Measurements from ENCODE around the gene VAMP7. TPM values are rescaled to one million over a fixed set of nuclear protein-coding genes. Genes with fewer than 3 reads are reported as not detected.
"Not testable (repeated sequence)": the region's sequence is repeated elsewhere in the genome, so short reads cannot be mapped to it uniquely, and the experiment has no call there.

The VAMP7 gene
- total and polyA plus RNA-seq, 2 of the 13 experiments (the other 11 are each of a cell fraction or from before 2014, with no cell fraction given): 13.4 to 20.7 TPM

DNA sequence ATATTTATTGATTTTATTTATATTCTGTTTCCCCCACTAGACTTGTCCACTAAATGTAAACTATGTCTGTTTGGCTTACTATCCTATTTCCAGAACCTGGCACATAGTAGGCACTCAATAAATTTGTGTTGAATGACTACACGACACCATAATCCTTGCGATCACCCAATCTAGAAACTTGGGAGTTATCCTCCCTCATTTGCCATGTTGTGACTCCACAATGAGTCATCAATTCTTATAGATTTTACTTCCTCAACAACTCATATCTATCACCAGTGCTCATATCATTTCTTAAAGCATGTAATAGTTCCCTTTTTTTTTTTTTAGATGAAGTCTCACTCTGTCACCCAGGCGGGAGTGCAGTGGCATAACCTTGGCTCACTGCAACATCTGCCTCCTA lies 39.9 kb upstream of the VAMP7 start:
- H3K9ac ChIP-seq (ENCODE audit: insufficient read depth, low read depth, low read length): no peak overlapping the region
- no peak for TF ChIP-seq SRSF1 (optimal IDR thresholded peaks at IDR 0.05; ENCODE audit: low read depth, low read length)
- TF ChIP-seq HMGXB3 (CRISPR knock-in tag; IDR thresholded peaks at IDR 0.05; ENCODE audit: borderline replicate concordance): no peak
- H3K9me3 ChIP-seq (ENCODE audit: low read length): peaks cover 69% of the 10 kb centered on the region
- ChIA-PET CTCF (ENCODE audit: low intra/inter-chr PET ratio, low total read pairs) (no interaction called here), POLR2A (no interaction called here)
- no peak overlapping the region for H3K4me2 ChIP-seq (ENCODE audit: low read depth, low read length)
- no peak overlapping the region for H3K4me3 ChIP-seq (replicated peaks in 1 of 3; ENCODE audit: insufficient read depth in 1 of 3, low read depth in 2 of 3, low read length in 3 of 3)
- no TSS peak for BruUV-seq (replicated peaks)
- FAIRE-seq: no peak
- in situ Hi-C loops (cut with HindIII; ENCODE audit: extremely low pct_ligation_motif_present, low pct_unique_long_range_greater_than_20kb) (no loop called here), intact Hi-C loops (cut with micrococcal nuclease; ENCODE audit: unreplicated experiment) (no loop called here)
- no peaks in the 10 kb centered on the region for H3K79me2 ChIP-seq (ENCODE audit: insufficient read depth, low read length)
- no peak overlapping the region for H2AFZ ChIP-seq (ENCODE audit: low read length)
- H3K4me1 ChIP-seq (ENCODE audit: insufficient read depth, low read length): no peaks in the 10 kb centered on the region
- no peak for ATAC-seq
- no peak for DNase-seq (ENCODE audit: low spot score)
- H3K27ac ChIP-seq (ENCODE audit: extremely low read length, insufficient read depth, low read length): no peak overlapping the region
- no peaks in the 10 kb centered on the region for H4K20me1 ChIP-seq (ENCODE audit: insufficient read depth, low read length)
- H3K27me3 ChIP-seq (ENCODE audit: control insufficient read depth in 1 of 2, insufficient read depth in 2 of 2, low read length in 2 of 2): no peaks in the 10 kb centered on the region
- 41% methylated on average over 3 of the region's 3 CpGs for WGBS (ENCODE audit: low lambda C conversion rate)
- H3K36me3 ChIP-seq (replicated peaks in 1 of 2; ENCODE audit: control insufficient read depth in 1 of 2, insufficient read depth in 2 of 2, low read length in 2 of 2): no peaks in the 10 kb centered on the region

GRCh38 chrX:155851786-155852185 lies 29.4 kb upstream of the VAMP7 start:
- H3K79me2 ChIP-seq (ENCODE audit: insufficient read depth, low read length); H2AFZ ChIP-seq (ENCODE audit: low read length); H3K9ac ChIP-seq (ENCODE audit: insufficient read depth, low read depth, low read length); in situ Hi-C loops (cut with HindIII; ENCODE audit: extremely low pct_ligation_motif_present, low pct_unique_long_range_greater_than_20kb); H4K20me1 ChIP-seq (ENCODE audit: insufficient read depth, low read length); DNase-seq (ENCODE audit: low spot score); H3K36me3 ChIP-seq (replicated peaks in 1 of 2; ENCODE audit: control insufficient read depth in 1 of 2, insufficient read depth in 2 of 2, low read length in 2 of 2); H3K4me2 ChIP-seq (ENCODE audit: low read depth, low read length); H3K27me3 ChIP-seq (ENCODE audit: control insufficient read depth in 1 of 2, insufficient read depth in 2 of 2, low read length in 2 of 2); H3K4me3 ChIP-seq (replicated peaks in 1 of 3; ENCODE audit: insufficient read depth in 1 of 3, low read depth in 2 of 3, low read length in 3 of 3); ATAC-seq; CTCF ChIA-PET (ENCODE audit: low intra/inter-chr PET ratio, low total read pairs); H3K4me1 ChIP-seq (ENCODE audit: insufficient read depth, low read length); POLR2A ChIA-PET; BruUV-seq (replicated peaks); H3K27ac ChIP-seq (ENCODE audit: extremely low read length, insufficient read depth, low read length); intact Hi-C loops (cut with micrococcal nuclease; ENCODE audit: unreplicated experiment); FAIRE-seq: not testable (repeated sequence)
- peaks cover 22% of the 10 kb centered on the region for H3K9me3 ChIP-seq (ENCODE audit: low read length)
- WGBS (ENCODE audit: low lambda C conversion rate): 0% methylated on average over 2 of the region's 2 CpGs
